Activated naive CD8-positive, alpha-beta T cell treated with anti-CD3 and anti-CD28 coated beads, Interleukin-2, amount 50 U/mL, for 24 hours (primary cell): ENCODE results near the gene SH2D3C.
A peak's percentile ranks its signal among the peaks of the same experiment; 100 is the strongest.

ENCODE experiments used
- ATAC-seq: fragments of 150-1000 bp; cut with Tn5 transposase; one replicate; pipeline ENCODE4 v1.10.0; 2021
- DNase-seq: peaks from one replicate; pipeline ENCODE4 v3.0.0; 2021
- H3K27ac Mint-ChIP-seq: one replicate; pipeline ENCODE4 v1.8.0; 2021; ENCODE audit warnings: mild to moderate bottlenecking, mixed read lengths
- H3K27me3 Mint-ChIP-seq: one replicate; pipeline ENCODE4 v1.8.0; 2021; ENCODE audit warnings: mixed read lengths
- H3K36me3 Mint-ChIP-seq: one replicate; pipeline ENCODE4 v1.8.0; 2021; ENCODE audit warnings: low read depth, mixed read lengths
- H3K4me1 Mint-ChIP-seq: one replicate; pipeline ENCODE4 v1.8.0; 2021; ENCODE audit warnings: mixed read lengths
- H3K4me3 Mint-ChIP-seq: one replicate; pipeline ENCODE4 v1.8.0; 2021; ENCODE audit warnings: mild to moderate bottlenecking, moderate library complexity, mixed read lengths
- H3K9me3 Mint-ChIP-seq: one replicate; pipeline ENCODE4 v1.8.0; 2021; ENCODE audit warnings: mixed read lengths

The SH2D3C gene, protein sequence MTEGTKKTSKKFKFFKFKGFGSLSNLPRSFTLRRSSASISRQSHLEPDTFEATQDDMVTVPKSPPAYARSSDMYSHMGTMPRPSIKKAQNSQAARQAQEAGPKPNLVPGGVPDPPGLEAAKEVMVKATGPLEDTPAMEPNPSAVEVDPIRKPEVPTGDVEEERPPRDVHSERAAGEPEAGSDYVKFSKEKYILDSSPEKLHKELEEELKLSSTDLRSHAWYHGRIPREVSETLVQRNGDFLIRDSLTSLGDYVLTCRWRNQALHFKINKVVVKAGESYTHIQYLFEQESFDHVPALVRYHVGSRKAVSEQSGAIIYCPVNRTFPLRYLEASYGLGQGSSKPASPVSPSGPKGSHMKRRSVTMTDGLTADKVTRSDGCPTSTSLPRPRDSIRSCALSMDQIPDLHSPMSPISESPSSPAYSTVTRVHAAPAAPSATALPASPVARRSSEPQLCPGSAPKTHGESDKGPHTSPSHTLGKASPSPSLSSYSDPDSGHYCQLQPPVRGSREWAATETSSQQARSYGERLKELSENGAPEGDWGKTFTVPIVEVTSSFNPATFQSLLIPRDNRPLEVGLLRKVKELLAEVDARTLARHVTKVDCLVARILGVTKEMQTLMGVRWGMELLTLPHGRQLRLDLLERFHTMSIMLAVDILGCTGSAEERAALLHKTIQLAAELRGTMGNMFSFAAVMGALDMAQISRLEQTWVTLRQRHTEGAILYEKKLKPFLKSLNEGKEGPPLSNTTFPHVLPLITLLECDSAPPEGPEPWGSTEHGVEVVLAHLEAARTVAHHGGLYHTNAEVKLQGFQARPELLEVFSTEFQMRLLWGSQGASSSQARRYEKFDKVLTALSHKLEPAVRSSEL

DNA sequence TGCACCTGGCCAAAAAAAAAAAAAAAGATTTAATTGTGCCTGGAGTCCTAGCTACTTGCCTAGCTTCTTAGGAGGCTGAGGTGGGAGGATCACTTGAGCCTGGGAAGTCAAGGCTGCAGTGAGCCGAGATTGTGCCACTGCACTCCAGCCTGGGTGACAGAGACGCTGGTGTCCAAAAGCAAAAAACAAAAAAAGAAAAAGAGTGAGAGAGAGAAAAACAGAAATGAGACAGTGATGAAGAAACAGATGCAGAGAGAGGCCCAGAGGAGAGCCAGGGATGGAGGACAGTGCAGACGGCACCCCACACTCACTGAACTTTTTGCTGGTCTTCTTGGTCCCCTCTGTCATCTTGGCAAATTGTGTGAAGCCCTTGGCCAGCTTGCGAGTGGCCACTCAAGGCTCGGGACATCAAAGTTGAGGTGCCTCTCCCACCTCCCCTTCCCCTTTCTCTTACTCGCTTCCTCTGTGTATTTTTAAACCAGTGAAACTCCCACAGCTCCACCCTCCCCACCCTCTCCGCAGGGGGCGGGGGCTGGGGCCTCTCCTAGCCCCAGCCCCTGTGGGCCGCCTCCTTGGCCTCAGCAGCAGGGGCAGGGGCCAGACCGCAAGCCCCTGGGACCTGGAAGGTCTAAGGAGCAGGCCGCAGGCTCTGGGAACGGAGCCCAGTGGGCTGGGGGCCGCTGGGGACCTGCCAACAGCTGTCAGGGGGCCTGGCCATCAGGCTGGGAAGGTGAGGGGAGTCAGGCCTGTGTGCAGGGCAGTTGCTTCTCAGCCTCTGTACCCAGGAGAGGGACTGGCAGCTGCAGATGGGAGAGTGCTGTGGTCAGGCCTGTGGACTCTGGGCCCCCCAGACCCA is at the start of gene SH2D3C:
Gene SH2D3C (minus strand): TSS at position 387 of the 856 bp plus-strand sequence. CDS start 39 bp downstream, at position 348.
- peaks cover 67% of the 10 kb centered on the region for H3K4me1 Mint-ChIP-seq
- peak; percentile 67 for DNase-seq
- peak within 1 kb of the TSS; percentile 99 for H3K4me3 Mint-ChIP-seq
- ATAC-seq: peak; percentile 13
- H3K9me3 Mint-ChIP-seq: no peaks in the 10 kb centered on the region
- H3K36me3 Mint-ChIP-seq: peaks cover 10% of the 10 kb centered on the region
- H3K27ac Mint-ChIP-seq: peak within 1 kb of the TSS; percentile 100
- no peaks in the 10 kb centered on the region for H3K27me3 Mint-ChIP-seq

DNA sequence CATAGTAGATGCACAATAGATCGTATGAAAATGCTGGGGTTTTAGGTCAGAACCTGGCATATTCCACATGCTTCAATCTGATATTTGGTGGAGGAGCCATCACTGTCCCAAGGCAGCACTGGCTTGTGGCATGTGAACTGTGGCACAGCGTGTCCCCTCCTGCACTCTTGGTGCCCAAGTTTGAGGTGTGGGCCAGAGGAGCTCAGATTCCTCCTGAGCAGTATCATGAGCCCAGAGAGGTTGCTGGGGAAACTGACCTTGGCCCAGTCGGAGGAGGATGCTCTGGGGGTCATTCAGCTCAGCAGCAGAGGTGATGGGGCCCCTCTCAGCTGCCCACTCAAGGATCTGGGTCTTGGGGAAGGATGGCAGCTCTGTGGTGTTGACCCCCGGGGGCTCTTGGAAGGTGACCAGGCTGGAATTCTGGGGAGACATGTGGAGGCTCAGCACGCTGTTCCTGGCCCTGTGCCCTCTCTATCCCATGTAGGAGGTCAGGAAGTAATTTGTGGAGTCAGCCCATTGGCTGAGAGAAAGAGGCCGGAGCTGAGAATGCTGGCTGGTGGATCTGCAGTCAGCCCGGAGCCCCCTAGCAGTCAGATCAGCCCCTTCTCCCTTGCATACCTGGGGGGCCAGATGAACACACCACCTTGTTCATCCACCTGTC is 47.9 kb upstream of the SH2D3C start:
- H3K27ac Mint-ChIP-seq: no peak overlapping the region
- peaks cover 4% of the 10 kb centered on the region for H3K36me3 Mint-ChIP-seq
- ATAC-seq (no peak), DNase-seq (no peak)
- no peaks in the 10 kb centered on the region for H3K9me3 Mint-ChIP-seq
- H3K4me3 Mint-ChIP-seq: no peak overlapping the region
- no peaks in the 10 kb centered on the region for H3K4me1 Mint-ChIP-seq
- no peaks in the 10 kb centered on the region for H3K27me3 Mint-ChIP-seq

DNA sequence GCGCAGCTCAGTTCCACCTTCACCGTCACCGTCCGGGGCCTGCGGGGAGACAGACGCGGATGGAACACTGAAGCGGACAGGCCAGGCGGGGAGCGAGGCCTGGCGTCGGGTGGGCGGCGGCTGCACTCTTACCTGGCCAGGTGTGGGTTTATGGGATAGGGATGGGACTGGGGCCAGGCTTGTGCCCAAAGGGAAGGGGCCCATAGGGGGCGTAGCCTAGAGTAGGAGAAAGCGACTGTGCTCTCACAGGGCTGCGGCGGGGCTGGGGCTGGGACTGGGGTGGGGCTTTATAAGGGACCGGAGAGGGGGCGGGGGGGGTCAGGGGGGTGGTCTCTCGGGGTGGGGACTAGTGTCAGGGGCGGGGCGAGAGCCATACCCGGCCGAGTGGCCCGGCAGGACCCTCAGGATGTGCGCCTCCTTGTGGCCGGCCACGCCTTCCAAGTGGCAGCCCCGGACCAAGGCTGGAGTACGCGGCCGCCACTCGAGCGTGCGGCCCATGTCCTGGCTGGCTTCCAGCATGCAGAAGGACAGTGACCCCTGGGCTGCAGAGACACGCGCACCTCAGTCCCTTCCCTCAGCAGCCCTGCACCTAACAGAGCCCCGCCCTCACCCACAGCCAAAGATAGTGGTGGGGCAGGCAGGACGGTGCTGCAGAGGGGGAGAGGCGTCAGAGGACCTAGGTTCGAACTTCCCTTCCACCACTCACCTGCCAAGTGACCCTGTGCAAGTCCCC is 47.0 kb upstream of the SH2D3C start:
- Mint-ChIP-seq H3K9me3 (no peaks in the 10 kb centered on the region), H3K27ac (no peak overlapping the region), H3K27me3 (no peaks in the 10 kb centered on the region), H3K36me3 (peaks cover 7% of the 10 kb centered on the region), H3K4me1 (no peaks in the 10 kb centered on the region), H3K4me3 (no peak overlapping the region)
- ATAC-seq: no peak
- peak; percentile 24 for DNase-seq

DNA sequence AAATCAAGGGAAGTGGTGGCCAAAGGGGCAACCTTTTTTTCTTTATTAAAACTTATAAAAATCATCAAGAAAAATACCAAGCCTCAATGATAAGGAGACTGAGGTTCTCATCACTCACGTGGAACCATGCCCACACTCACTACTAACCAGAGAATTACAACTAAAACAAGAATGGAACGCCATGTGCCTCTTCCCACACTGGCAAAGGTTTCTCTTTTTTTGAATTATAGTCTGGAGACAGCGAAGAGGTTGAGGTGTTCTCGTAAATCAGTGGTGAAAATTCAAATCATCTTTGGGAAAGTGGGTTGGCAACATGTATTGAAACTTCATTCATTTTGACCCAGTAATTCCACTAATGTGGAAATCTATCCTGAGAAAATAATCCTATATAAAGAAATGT is 43.6 kb upstream of the SH2D3C start:
- no peak for DNase-seq
- no peak for ATAC-seq
- no peak overlapping the region for H3K4me3 Mint-ChIP-seq
- H3K9me3 Mint-ChIP-seq: no peaks in the 10 kb centered on the region
- H3K27ac Mint-ChIP-seq: no peak overlapping the region
- no peaks in the 10 kb centered on the region for H3K4me1 Mint-ChIP-seq
- H3K27me3 Mint-ChIP-seq: no peaks in the 10 kb centered on the region
- peaks cover 20% of the 10 kb centered on the region for H3K36me3 Mint-ChIP-seq

DNA sequence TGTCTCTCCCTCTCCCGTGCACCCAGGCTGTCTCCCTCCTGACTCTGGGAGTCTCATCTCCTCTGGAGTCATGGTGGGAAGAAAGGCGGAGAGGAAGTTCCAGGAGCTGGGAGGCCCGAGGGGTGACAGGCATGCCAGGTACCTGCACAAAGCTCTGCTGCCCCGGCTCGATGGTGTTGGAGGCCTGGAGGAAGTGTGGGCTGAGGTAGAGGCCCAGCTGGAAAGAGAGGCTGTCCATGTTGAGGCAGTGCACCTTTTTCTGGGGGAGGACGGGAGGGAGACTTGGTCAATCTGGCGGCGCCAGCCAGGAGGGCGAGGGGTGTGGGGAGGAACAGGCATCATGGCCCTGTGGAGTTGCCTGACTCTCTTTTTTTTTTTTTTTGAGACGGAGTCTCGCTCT is 40.1 kb upstream of the SH2D3C start:
- Mint-ChIP-seq H3K36me3 (peaks cover 16% of the 10 kb centered on the region), H3K27me3 (no peaks in the 10 kb centered on the region)

DNA sequence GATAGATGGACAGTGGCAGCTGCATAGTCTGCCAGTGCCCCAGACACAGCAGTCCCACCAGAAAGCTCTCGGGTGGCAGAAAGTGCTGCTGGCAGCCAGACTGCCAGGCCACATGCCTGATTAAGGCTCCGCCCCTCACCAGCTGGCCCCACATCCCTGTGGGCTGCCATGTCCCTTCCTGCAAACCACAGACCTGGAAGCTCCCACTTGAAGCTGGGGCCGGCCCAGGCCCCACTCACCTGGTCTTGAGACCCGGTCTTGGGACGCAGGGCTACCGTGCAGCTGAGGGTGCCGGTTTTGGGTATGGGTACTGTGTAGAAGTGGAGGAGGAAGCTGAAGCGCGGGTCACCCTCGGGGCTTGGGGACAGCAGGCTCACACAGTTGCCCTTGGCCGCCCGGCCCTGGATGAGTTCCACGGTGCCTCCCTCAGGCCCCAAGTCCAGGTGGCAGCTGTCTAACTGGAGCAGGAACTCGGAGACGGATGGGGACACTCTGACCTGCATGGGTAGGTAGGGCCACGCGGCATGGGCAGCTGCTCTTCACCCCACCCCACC is 39.5 kb upstream of the SH2D3C start:
- H3K36me3 Mint-ChIP-seq: peaks cover 16% of the 10 kb centered on the region
- ATAC-seq: no peak
- no peaks in the 10 kb centered on the region for H3K27me3 Mint-ChIP-seq
- H3K4me3 Mint-ChIP-seq: no peak overlapping the region
- no peak for DNase-seq
- no peaks in the 10 kb centered on the region for H3K4me1 Mint-ChIP-seq
- H3K27ac Mint-ChIP-seq: no peak overlapping the region
- no peaks in the 10 kb centered on the region for H3K9me3 Mint-ChIP-seq

More for the DNA sequence above, 40.1 kb upstream of the SH2D3C start:
- ATAC-seq (no peak), DNase-seq (no peak)
- no peak overlapping the region for H3K4me3 Mint-ChIP-seq
- no peak overlapping the region for H3K27ac Mint-ChIP-seq
- no peaks in the 10 kb centered on the region for H3K4me1 Mint-ChIP-seq
- H3K9me3 Mint-ChIP-seq: no peaks in the 10 kb centered on the region

DNA sequence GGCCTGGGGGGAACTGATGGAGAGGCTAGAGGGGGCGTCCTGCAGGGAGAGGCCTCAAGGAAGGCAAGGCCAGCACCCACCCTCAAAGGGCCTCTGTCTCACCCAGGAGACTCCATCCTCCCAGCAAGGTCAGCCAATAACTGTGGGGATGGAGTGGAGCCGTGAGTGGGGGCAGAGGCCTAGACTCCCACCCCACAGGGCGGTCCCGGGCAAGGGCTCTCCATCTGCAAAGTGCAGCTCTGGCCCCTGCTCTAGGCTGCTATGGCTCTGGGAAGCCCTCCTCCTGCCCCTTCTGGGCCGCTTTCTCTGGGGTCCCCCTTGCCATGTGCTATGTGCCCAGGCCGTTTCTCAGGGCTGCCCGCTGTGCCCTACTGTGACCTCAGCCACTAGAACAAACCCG is 38.3 kb upstream of the SH2D3C start:
- no peaks in the 10 kb centered on the region for H3K27me3 Mint-ChIP-seq
- H3K36me3 Mint-ChIP-seq: peaks cover 17% of the 10 kb centered on the region
- H3K4me3 Mint-ChIP-seq: no peak overlapping the region
- no peaks in the 10 kb centered on the region for H3K9me3 Mint-ChIP-seq
- no peak for DNase-seq
- H3K27ac Mint-ChIP-seq: no peak overlapping the region
- H3K4me1 Mint-ChIP-seq: no peaks in the 10 kb centered on the region
- ATAC-seq: no peak

DNA sequence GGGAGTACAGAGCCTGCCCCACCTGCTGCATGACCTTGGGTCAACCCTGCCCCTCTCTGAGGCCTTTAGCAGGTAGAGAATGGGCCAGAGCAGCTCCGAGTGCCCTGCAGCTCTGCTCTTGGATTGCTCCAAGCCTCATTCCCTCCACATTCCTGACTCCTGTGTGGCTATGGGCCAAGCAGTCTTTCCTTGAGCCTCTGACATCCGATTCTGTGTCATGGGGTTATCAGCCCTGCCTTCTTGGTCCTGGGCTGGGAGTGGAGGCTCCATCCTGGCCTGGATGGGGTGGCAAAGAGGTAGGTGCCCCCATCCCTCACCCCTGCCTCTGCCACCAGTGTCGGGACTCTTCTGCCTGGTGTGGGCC is 37.9 kb upstream of the SH2D3C start:
- DNase-seq (no peak), ATAC-seq (no peak)
- Mint-ChIP-seq H3K27ac (no peak overlapping the region), H3K4me1 (no peaks in the 10 kb centered on the region), H3K9me3 (no peaks in the 10 kb centered on the region), H3K27me3 (no peaks in the 10 kb centered on the region), H3K36me3 (peaks cover 19% of the 10 kb centered on the region), H3K4me3 (no peak overlapping the region)

DNA sequence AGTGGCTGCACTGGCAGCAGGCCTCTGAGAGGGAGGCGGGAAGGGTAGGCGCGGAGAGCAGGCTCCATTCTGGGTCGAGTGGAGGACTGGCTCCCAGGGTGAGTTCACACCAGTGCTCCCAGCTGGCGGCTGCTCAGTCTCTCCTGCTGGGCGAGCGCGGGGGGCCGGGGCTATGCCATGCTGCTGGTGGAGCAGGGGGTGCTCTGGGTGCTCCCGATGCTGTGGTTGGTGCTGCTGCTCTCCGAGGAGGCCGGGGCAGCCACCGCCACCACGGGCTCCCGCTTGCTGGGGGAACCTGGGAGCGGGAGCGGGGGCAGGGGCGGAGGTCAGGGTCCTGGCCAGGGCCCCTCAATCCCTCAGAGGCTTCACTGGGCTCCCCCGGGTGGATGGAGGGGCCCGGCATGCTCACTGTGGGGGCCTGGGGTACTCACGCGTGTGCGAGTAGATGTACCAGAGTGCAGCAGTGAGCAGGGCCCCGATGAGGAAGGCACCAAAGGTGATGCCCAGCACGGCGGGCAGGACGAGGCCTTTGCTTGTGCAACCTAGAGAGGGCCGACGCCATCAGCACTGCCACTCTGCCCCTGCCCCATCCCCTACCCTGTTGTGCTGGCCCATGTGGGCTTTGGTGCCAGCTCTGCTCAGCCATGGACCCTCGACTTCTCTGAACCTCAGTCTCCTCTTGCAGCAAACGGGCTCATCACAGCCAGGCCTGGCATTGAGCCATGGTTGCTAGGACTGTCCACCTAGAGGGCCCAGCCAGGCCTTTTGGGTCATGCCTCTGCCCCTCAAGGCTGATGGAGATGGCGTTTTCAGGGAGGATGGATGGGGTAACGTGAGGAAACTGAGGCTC is 37.3 kb upstream of the SH2D3C start:
- H3K27me3 Mint-ChIP-seq: no peaks in the 10 kb centered on the region
- DNase-seq (no peak), ATAC-seq (no peak)
- no peaks in the 10 kb centered on the region for H3K9me3 Mint-ChIP-seq
- no peak overlapping the region for H3K4me3 Mint-ChIP-seq
- peaks cover 16% of the 10 kb centered on the region for H3K36me3 Mint-ChIP-seq
- no peak overlapping the region for H3K27ac Mint-ChIP-seq
- no peaks in the 10 kb centered on the region for H3K4me1 Mint-ChIP-seq

DNA sequence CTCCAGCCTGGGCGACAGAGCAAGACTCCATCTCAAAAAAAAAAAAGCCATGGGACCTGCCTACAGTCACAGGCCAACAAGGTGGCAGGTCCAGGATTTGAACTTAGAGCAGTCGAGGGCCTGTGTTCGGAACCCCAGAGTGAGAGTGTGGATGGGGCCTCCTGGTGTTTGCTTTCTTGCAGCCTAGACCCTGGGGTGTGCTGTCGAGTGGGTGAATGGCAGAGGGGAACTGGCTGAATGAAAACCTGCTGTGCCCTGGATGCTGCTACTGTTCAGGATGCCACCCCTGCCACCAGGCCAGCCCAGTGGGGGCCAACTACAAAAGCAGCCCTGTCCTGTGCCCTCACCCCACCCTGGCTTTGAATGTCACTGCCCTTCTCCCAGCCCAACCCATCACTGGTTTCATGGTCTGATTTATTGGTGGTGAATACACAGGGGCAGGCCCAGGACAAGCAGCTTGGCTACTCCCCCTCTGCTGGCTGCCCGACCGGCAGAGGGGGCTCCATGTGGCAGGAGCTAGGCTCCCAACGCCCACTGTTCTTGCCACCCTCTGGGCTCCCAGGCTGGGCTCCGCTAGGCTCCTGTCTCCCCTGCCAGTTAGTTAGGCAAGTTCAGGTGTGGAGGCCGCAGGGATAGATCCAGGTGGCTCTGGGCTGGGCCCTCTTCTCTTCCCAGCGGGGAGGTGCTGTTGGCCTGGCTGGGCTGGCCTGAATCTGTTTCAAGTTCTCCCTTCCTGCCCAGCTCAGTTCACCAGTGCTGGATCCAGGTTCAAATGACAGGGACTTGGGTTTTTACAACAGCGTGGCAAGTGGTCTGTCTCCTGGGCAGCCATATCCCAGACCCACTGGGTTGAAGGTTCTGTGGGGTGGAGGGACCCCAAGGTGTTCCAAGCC is 36.4 kb upstream of the SH2D3C start:
- no peak overlapping the region for H3K27ac Mint-ChIP-seq

DNA sequence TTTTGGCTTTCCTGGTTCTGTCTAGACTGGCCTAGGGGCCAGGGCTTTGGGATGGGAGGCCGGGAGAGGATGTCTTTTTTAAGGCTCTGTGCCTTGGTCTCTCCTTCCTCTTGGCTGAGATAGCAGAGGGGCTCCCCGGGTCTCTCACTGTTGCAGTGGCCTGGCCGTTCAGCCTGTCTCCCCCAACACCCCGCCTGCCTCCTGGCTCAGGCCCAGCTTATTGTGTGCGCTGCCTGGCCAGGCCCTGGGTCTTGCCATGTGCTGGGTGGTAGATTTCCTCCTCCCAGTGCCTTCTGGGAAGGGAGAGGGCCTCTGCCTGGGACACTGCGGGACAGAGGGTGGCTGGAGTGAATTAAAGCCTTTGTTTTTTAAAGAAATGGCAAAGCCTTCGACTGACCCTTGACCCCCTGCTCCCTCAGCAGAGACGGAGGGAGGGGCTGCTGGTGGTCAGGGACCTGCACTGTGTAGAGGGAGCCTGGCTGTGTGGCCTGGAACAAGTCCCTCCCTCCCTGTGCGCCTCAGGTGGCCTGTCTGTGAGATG is 35.3 kb upstream of the SH2D3C start:
- no peak for ATAC-seq

More for the DNA sequence above, 36.4 kb upstream of the SH2D3C start:
- Mint-ChIP-seq H3K4me1 (no peaks in the 10 kb centered on the region), H3K9me3 (no peaks in the 10 kb centered on the region), H3K36me3 (peaks cover 16% of the 10 kb centered on the region), H3K4me3 (no peak overlapping the region), H3K27me3 (no peaks in the 10 kb centered on the region)
- ATAC-seq: no peak
- no peak for DNase-seq

More for the DNA sequence above, 35.3 kb upstream of the SH2D3C start:
- Mint-ChIP-seq H3K27me3 (no peaks in the 10 kb centered on the region), H3K27ac (no peak overlapping the region), H3K4me3 (no peak overlapping the region), H3K9me3 (no peaks in the 10 kb centered on the region), H3K36me3 (peaks cover 20% of the 10 kb centered on the region), H3K4me1 (peaks cover 2% of the 10 kb centered on the region)
- DNase-seq: no peak
